NCI-H345 (cell line): ENCODE results near the gene A3GALT2.
A peak's percentile ranks its signal among the peaks of the same experiment; 100 is the strongest.

Source experiments
- DNase-seq: peaks from one replicate; lab custom pipeline; 2025; lab: John Stamatoyannopoulos, UW

A3GALT2 gene

GRCh38 chr1:33331444-33332356, 10.8 kb upstream of the A3GALT2 start:
- no peak for DNase-seq

DNA sequence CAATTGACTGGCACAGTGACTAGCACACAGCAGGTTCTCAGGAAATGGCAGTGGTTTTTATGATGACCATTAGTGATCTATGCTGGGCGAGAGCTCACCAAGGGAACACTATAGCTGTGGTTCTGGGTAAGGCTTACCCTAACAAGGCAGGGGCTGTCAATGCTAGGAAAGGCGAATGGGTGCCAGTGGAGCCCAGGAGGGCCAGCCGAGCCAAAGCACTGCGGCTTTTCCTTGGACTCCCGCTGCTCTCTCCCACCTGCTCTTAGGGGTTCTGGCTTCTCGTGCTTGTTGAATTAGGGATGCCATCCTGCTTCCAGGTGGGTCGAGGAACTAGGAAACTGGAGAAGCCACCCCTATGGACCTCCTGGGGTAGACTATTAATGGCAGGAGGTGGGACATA, 10.0 kb upstream of the A3GALT2 start:
- no peak for DNase-seq

- no peak for DNase-seq
Measured at GRCh38 chr1:33330361-33330890, 9.5 kb upstream of the A3GALT2 start.

DNA sequence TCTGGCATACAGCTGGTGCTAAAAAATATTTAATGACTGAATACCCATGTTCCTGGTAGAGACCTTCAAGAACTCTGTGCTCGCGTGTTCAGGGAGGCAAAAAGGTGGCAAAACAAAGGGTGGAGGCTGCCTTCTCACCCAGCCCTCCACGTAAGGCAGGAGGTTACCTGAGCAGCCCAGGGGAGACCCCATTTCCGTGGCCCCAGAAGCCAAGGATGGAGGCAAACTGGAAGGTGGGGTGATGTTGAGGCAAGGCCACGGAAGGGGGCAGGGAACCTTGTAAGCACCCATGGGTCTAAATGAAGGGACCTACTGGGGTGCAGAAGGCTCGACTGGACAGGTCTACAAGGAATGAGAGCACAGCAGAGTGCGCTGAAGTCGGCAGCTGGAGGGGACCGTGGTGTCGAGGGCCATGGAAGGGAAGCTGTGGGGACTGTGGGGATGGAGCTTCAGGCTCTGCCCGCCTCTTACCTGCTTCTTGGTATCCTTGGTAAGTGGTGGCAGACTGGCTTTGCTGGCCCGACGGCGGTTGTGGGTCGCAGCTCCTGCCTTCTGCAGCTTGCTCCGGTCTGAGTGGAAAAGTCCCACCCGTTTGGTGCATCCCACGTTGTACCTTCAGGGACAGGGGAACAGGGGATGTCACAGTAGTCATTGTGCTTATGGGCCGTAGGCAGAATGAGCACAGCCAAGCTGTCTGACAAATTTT, 8.9 kb upstream of the A3GALT2 start:
- DNase-seq, result no peak

DNA sequence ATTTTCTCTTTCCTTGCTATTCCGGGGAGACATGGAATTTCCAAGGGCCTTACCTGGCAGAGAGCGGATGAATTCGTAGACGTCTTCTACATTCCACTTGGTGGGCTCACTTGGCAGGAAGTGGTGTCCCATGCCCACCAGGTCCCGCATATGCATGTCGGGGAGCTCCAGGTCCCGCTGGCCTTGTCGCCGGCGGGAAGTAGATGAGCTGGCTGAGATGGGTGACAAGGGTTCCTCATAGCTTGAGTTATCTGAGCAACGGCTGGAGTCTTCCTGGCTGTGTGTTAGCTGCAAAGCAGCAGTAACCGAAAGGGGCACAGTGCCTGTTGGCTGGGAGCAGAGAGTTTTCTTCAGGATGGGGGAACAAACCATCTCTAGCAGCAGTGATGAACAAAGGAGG, 7.9 kb upstream of the A3GALT2 start:
- no peak for DNase-seq

DNA sequence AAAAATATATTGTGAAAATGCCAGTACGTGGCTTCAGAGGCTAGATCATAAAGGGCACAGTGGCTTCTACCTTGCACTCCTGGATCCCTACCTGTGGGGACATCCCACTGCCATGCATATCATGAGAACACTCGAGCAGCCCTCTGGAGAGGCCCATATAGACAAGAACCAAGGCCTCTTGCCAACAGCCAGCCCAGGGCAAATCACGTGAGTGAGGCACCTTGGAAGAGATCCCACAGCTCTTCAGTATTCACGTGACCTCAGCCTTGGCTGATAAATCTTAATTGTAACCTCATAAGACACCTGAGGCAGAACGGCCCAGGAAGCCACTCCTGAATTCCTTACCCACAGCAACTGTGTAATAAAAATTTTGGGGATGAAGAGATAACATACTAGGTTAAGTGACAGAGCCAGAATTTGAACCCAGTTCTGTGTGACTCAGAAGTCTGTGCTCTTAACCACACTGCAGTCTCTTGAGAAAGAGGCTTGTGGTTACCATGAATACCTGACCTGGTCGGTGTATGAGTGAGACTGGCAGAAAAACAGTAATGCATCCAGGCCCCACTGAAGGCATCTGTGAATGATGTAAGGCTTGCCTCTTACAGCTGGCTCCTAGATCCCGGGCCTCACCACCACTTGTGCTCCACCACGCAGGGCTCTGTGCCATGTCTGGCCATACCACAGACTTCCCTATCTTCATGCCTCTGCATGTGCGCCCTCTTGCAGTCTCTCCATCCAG, 6.9 kb upstream of the A3GALT2 start:
- peak; percentile 25 for DNase-seq

DNA sequence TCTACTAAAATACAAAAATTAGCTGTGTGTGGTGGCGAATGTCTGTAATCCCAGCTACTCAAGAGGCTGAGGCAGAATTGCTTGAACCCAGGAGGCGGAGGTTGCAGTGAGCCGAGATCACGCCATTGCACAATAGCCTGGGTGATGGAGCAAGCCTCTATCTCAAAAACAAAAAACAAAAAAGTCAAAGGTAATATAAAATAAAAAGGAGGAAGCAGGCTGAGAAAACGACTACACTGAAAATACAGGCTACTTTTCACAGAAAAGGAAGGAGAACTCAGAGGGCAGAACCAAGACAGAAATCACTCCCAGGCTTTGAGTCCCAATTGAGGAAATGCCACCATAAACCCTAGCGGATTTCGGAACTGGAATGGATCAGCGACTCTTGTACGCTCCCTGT, 5.9 kb upstream of the A3GALT2 start:
- no peak for DNase-seq

GRCh38 chr1:33324677-33325575, 4.0 kb upstream of the A3GALT2 start:
- no peak for DNase-seq

- no peak for DNase-seq
Measured at GRCh38 chr1:33323663-33324477, 3.0 kb upstream of the A3GALT2 start.

GRCh38 chr1:33322870-33323585, 2.1 kb upstream of the A3GALT2 start:
- no peak for DNase-seq

GRCh38 chr1:33322109-33322508, 1.2 kb upstream of the A3GALT2 start:
- DNase-seq, result no peak

GRCh38 chr1:33321178-33321577, 280 bp upstream of the A3GALT2 start:
- no peak for DNase-seq

- DNase-seq, result no peak
Measured at GRCh38 chr1:33319949-33320618, 814 bp downstream of the A3GALT2 start.

DNA sequence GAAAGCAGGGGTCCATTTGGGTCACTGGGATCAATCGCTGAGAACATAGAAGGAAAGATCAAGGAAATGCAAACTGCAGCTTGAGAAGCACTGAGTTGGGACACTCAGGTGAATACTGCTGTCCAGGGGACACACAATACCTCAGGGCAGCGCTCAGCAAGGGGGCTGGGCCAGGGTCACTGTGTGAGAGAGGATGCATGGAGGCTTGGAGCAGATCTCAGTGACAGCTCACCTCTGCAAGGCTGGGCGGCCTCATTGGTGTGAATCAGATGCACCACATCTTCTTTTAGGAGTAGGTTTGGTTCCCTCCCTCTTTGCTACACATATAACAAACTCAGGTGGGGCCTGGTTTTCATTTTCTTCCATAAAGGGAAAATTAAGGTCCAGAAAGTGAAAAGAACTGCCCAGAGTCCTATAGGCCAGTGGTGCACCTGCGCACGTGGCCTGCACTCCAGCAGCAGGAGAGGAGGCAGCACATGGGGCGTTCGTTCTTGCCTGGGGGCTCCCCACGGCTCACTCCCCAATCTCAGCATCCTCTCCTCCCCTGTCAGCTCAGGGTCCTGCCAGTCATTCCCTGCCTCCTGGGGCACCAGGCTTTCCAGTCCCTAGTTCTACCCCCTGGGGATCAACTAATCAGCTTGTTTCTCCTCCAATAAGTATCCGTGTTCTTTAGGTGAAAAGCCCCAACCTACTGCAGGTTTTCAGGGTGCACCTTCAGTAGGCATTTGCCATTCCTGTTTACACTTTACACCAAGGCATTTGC, 1.5 kb downstream of the A3GALT2 start:
- no peak for DNase-seq

GRCh38 chr1:33317946-33318345, 3.0 kb downstream of the A3GALT2 start:
- DNase-seq, result no peak

- DNase-seq, result no peak
Measured at GRCh38 chr1:33317354-33317753, 3.5 kb downstream of the A3GALT2 start.

DNA sequence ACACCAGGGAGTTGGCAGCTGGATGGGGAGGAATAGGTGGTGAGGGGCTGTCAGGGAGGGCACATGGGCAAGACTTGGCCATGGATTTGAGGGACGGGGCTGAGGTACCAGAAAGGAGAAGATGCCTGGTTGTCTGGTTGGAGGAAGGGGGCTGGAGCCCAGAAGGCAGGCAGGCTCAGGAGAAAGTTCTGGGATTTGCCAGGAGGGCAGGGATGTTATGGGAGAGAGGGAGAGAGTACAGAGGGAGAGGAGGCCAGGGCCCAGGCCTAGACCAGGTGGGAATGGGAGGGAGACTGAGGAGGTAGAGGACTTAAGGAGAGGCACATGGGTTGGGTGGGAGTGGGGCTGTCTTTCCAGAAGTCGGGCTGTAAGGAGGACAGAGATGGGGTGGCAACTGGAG, 4.3 kb downstream of the A3GALT2 start:
- no peak for DNase-seq

- no peak for DNase-seq
Measured at GRCh38 chr1:33314416-33314815, 6.5 kb downstream of the A3GALT2 start.

DNA sequence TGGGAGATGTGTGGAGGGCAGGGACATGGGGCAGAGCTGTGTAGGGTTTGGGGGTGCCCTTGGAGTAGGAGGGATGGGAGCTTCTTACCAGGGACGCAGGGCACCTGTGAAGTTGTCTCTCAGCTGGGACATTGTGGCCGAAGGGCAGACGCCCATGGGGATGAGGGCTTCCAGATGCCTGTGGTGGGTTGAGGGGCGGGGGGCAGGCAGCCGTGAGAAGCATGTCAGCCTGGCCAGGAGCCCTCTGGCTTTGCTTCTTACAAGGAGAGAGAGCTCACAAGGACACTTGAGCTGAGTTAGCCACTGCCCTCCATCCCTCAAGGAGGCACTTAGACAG, 8.5 kb downstream of the A3GALT2 start:
- DNase-seq, result no peak
